ENCODE data around the gene EXOSC7.
"Not testable (repeated sequence)": the region's sequence is repeated elsewhere in the genome, so short reads cannot be mapped to it uniquely, and the experiment has no call there.

The EXOSC7 gene

GRCh38 chr3:44963571-44964325, 12.3 kb upstream of the EXOSC7 start:
- DNase-seq: no peak

- DNase-seq: no peak
These were observed 10.9 kb upstream of the EXOSC7 start for GRCh38 chr3:44965165-44965564.

- DNase-seq: no peak
These were observed 9.2 kb upstream of the EXOSC7 start for GRCh38 chr3:44966795-44967278.

- DNase-seq: no peak
These were observed 7.6 kb upstream of the EXOSC7 start for GRCh38 chr3:44968447-44968858.

GRCh38 chr3:44969154-44969827, 6.8 kb upstream of the EXOSC7 start:
- DNase-seq: no peak

- no peak for DNase-seq
These were observed 6.2 kb upstream of the EXOSC7 start for GRCh38 chr3:44969828-44970179.

GRCh38 chr3:44970926-44971490, 5.0 kb upstream of the EXOSC7 start:
- DNase-seq: no peak

GRCh38 chr3:44974416-44974815, 1.6 kb upstream of the EXOSC7 start:
- no peak for DNase-seq

- DNase-seq: no peak
These were observed 5.2 kb downstream of the EXOSC7 start for GRCh38 chr3:44981220-44981619.

GRCh38 chr3:44981751-44982150, 5.7 kb downstream of the EXOSC7 start:
- no peak for DNase-seq

GRCh38 chr3:44982817-44983216, 6.8 kb downstream of the EXOSC7 start:
- DNase-seq: no peak

GRCh38 chr3:44983484-44983941, 7.5 kb downstream of the EXOSC7 start:
- no peak for DNase-seq

- no peak for DNase-seq
These were observed 8.3 kb downstream of the EXOSC7 start for GRCh38 chr3:44984335-44984734.

GRCh38 chr3:44986330-44986729, 10.3 kb downstream of the EXOSC7 start:
- not testable (repeated sequence) for DNase-seq

- DNase-seq: no peak
These were observed 11.3 kb downstream of the EXOSC7 start for GRCh38 chr3:44987332-44987731.

- no peak for DNase-seq
These were observed 12.0 kb downstream of the EXOSC7 start for GRCh38 chr3:44988073-44988472.

- DNase-seq: no peak
These were observed 13.1 kb downstream of the EXOSC7 start for GRCh38 chr3:44989141-44989540.

GRCh38 chr3:44989636-44990373, 13.8 kb downstream of the EXOSC7 start:
- no peak for DNase-seq

GRCh38 chr3:44991326-44991725, 15.3 kb downstream of the EXOSC7 start:
- no peak for DNase-seq

- no peak for DNase-seq
These were observed 16.8 kb downstream of the EXOSC7 start for GRCh38 chr3:44992555-44993470.

GRCh38 chr3:44993471-44994205, 17.6 kb downstream of the EXOSC7 start:
- DNase-seq: no peak
